Endothelial cell of umbilical vein (primary cell): ENCODE results near the gene ING2.

ENCODE experiments used
- EZH2 ChIP-seq: IDR thresholded peaks from 2 replicates; pipeline ENCODE4 v1.6.1; 2012; ENCODE audit warnings: borderline replicate concordance, low read depth, mild to moderate bottlenecking, moderate library complexity, low read length, inconsistent platforms; ENCODE audit not compliant: severe bottlenecking
- FOS ChIP-seq: IDR thresholded peaks from 2 replicates; pipeline ENCODE4 v1.6.1; 2011; ENCODE audit warnings: mild to moderate bottlenecking, low read length, moderate library complexity, borderline replicate concordance; ENCODE audit not compliant: insufficient read depth
- GATA2 ChIP-seq: IDR thresholded peaks from 2 replicates; pipeline ENCODE4 v1.7.0; 2011; ENCODE audit warnings: low read depth, mild to moderate bottlenecking, moderate library complexity, mixed read lengths, low read length; ENCODE audit not compliant: insufficient read length, insufficient read depth
- JUN ChIP-seq: IDR thresholded peaks from 2 replicates; pipeline ENCODE4 v1.6.1; 2011; ENCODE audit warnings: borderline replicate concordance, low read depth; ENCODE audit not compliant: insufficient read length, insufficient read depth
- POLR2A ChIP-seq: IDR thresholded peaks from 2 replicates; pipeline ENCODE4 v1.6.1; 2012; ENCODE audit warnings: low read depth, mild to moderate bottlenecking, control low read depth, low read length
- POLR2AphosphoS5 ChIP-seq: IDR thresholded peaks from 2 replicates; pipeline ENCODE4 v1.6.1; 2012; ENCODE audit warnings: low read depth, mild to moderate bottlenecking, control low read depth, low read length, moderate library complexity; ENCODE audit not compliant: insufficient read depth
- TF ChIP-seq, protein P1 (sequence below), 2 donors: IDR thresholded peaks; 1 replicate in 1 of 2; 2 replicates in 1 of 2; pipeline ENCODE4 v1.5.1; 2011; ENCODE audit warnings: low read length in 2 of 2, mild to moderate bottlenecking in 2 of 2, moderate library complexity in 2 of 2, control low read depth in 1 of 2, inconsistent platforms in 1 of 2, low read depth in 1 of 2; ENCODE audit not compliant: insufficient read depth in 1 of 2; ENCODE audit errors: extremely low read depth in 1 of 2
- TF ChIP-seq, protein P2 (sequence below): IDR thresholded peaks from 2 replicates; pipeline ENCODE4 v1.6.1; 2011; ENCODE audit not compliant: insufficient read depth, insufficient read length

DNA sequence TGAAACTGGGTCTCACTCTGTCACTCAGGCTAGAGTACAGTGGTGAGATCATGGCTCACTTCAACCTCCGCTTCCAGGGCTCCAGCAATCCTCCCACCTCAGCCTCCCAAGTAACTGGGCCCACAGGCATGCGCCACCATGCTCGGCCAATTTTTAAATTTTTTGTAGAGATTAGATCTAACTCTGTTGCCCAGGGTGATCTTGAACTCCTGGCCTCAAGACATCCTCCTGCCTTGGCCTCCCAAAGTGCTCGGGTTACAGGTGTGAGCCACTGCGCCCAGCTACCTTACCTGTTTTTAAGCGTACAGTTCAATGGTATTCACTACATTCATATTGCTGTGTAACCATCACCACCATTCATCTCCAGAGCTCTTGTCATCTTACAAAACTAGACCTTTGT is 41.5 kb downstream of the ING2 start:
- TF ChIP-seq POLR2A (no peak), EZH2 (no peak), JUN (no peak), GATA2 (no peak), POLR2AphosphoS5 (no peak), FOS (no peak)
- TF ChIP-seq, protein P1, sequence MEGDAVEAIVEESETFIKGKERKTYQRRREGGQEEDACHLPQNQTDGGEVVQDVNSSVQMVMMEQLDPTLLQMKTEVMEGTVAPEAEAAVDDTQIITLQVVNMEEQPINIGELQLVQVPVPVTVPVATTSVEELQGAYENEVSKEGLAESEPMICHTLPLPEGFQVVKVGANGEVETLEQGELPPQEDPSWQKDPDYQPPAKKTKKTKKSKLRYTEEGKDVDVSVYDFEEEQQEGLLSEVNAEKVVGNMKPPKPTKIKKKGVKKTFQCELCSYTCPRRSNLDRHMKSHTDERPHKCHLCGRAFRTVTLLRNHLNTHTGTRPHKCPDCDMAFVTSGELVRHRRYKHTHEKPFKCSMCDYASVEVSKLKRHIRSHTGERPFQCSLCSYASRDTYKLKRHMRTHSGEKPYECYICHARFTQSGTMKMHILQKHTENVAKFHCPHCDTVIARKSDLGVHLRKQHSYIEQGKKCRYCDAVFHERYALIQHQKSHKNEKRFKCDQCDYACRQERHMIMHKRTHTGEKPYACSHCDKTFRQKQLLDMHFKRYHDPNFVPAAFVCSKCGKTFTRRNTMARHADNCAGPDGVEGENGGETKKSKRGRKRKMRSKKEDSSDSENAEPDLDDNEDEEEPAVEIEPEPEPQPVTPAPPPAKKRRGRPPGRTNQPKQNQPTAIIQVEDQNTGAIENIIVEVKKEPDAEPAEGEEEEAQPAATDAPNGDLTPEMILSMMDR (IDR thresholded peaks at IDR 0.05; ENCODE audit: extremely low read depth in 1 of 2, insufficient read depth in 1 of 2, low read depth in 1 of 2, low read length in 2 of 2) = no peak
- TF ChIP-seq, protein P2, sequence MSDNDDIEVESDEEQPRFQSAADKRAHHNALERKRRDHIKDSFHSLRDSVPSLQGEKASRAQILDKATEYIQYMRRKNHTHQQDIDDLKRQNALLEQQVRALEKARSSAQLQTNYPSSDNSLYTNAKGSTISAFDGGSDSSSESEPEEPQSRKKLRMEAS = no peak
